PC-9 (cell line): Measurements from ENCODE around the gene ETV6. TPM values are rescaled to one million over a fixed set of nuclear protein-coding genes. Genes with fewer than 3 reads are reported as not detected.

Experiments
- BruUV-seq: library from RNA; stranded (reverse); fragments of 400-500 nt; replicated peaks from 2 replicates; lab custom pipeline; 2021; lab: Mats Ljungman, UMichigan
- CTCF ChIA-PET: fragments of 300-600 bp; sonication (Branson Sonifier 250); formaldehyde crosslinking; loops from one replicate; lab custom pipeline; 2022; ENCODE audit warnings: antibody characterized with exemption; lab: Charles Lee
- POLR2A ChIA-PET: fragments of 300-600 bp; sonication (Branson Sonifier 250); formaldehyde crosslinking; loops from one replicate; lab custom pipeline; 2022; ENCODE audit warnings: antibody characterized with exemption; ENCODE audit not compliant: unreplicated experiment; lab: Charles Lee
- DNase-seq, 2 experiments: peaks; one replicate each; pipeline versions ENCODE4 v3.0.0 to v3.0.0-alpha.2; 2015 to 2022; ENCODE audit warnings: mixed read lengths in 1 of 2
- H2AFZ ChIP-seq: fragments of 200-600 bp; sonication (generic); 2 replicates; pipeline ENCODE4 v1.8.1; 2017; ENCODE audit warnings: antibody characterized with exemption
- H3F3A ChIP-seq: fragments of 200-600 bp; sonication (generic); 2 replicates; pipeline ENCODE4 v1.8.1; 2017; ENCODE audit warnings: antibody characterized with exemption, mild to moderate bottlenecking, low read depth; ENCODE audit not compliant: insufficient read depth
- H3K27ac ChIP-seq: fragments of 200-600 bp; sonication (generic); 2 replicates; pipeline ENCODE4 v1.6.1; 2016; ENCODE audit warnings: mixed run types
- H3K27me3 ChIP-seq: fragments of 200-600 bp; sonication (generic); 2 replicates; pipeline ENCODE4 v1.6.1; 2016; ENCODE audit warnings: low read depth, mixed run types; ENCODE audit not compliant: insufficient read depth
- H3K36me3 ChIP-seq: fragments of 200-600 bp; sonication (generic); 2 replicates; pipeline ENCODE4 v1.6.1; 2016; ENCODE audit warnings: low read depth, mixed run types
- H3K4me1 ChIP-seq: fragments of 200-600 bp; sonication (generic); replicated peaks from 2 replicates; pipeline ENCODE4 v1.6.1; 2016; ENCODE audit warnings: mixed run types; ENCODE audit not compliant: insufficient read depth
- H3K4me2 ChIP-seq: fragments of 200-600 bp; sonication (generic); 2 replicates; pipeline ENCODE4 v1.6.1; 2017; ENCODE audit warnings: mixed run types
- H3K4me3 ChIP-seq: fragments of 200-600 bp; sonication (generic); 2 replicates; pipeline ENCODE4 v1.6.1; 2016; ENCODE audit warnings: mixed run types
- H3K79me2 ChIP-seq: fragments of 200-600 bp; sonication (generic); 2 replicates; pipeline ENCODE4 v1.6.1; 2017; ENCODE audit warnings: low read depth, mixed run types
- H3K9me2 ChIP-seq: fragments of 200-600 bp; sonication (generic); 2 replicates; pipeline ENCODE4 v1.8.1; 2017; ENCODE audit warnings: mild to moderate bottlenecking; ENCODE audit not compliant: insufficient read depth
- H3K9me3 ChIP-seq: fragments of 200-600 bp; sonication (generic); 2 replicates; pipeline ENCODE4 v1.8.1; 2016; ENCODE audit warnings: low read depth; ENCODE audit not compliant: insufficient read depth
- H4K20me1 ChIP-seq: fragments of 200-600 bp; sonication (generic); 2 replicates; pipeline ENCODE4 v1.8.1; 2017; ENCODE audit not compliant: insufficient read depth
- CTCF ChIP-seq: fragments of 200-600 bp; sonication (generic); conservative IDR thresholded peaks from 2 replicates; pipeline ENCODE4 v1.6.1; 2017; ENCODE audit warnings: mixed run types, antibody characterized with exemption, mild to moderate bottlenecking, moderate library complexity
- EZH2 ChIP-seq: fragments of 200-600 bp; sonication (generic); IDR thresholded peaks from 2 replicates; pipeline ENCODE4 v1.8.0; 2017; ENCODE audit warnings: antibody characterized with exemption, low read depth
- intact Hi-C: fragments of 100-400 bp; cut with micrococcal nuclease; formaldehyde crosslinking; loops from one replicate; pipeline ENCODE4 v1.10.0; 2022; ENCODE audit not compliant: unreplicated experiment
- total RNA-seq: library from RNA; stranded (reverse); gene quantifications from 2 replicates; pipeline ENCODE4 v1.2.3, GENCODE V29; 2021

The ETV6 gene
- total RNA-seq, 1 experiment from 2014 or later, result 62.8 TPM

- intact Hi-C loops, result no loop called here
- ChIA-PET POLR2A (interaction anchor here (0.6 kb wide), 1 partner anchor 77 kb away, joined by 4 read pairs; no protein-coding TSS in a partner anchor), CTCF (no interaction called here)
- Histone ChIP-seq H3K9me2 (no peaks in the 10 kb centered on the region), H3K27ac (no peak overlapping the region), H3K36me3 (no peaks in the 10 kb centered on the region), H2AFZ (no peak overlapping the region), H3F3A (no peaks in the 10 kb centered on the region), H4K20me1 (no peaks in the 10 kb centered on the region), H3K79me2 (no peaks in the 10 kb centered on the region), H3K27me3 (no peaks in the 10 kb centered on the region), H3K4me2 (no peak overlapping the region), H3K4me3 (no peak overlapping the region), H3K4me1 (no peaks in the 10 kb centered on the region), H3K9me3 (no peaks in the 10 kb centered on the region)
- TF ChIP-seq CTCF (no peak), EZH2 (no peak)
- no TSS peak for BruUV-seq
- DNase-seq, result no peak
Measured at GRCh38 chr12:11922361-11922760, 272.9 kb downstream of the ETV6 start.

GRCh38 chr12:11923067-11923466 is 273.6 kb downstream of the ETV6 start:
- H3K9me2 ChIP-seq, result no peaks in the 10 kb centered on the region
- no peaks in the 10 kb centered on the region for H4K20me1 ChIP-seq
- BruUV-seq, result no TSS peak
- no peaks in the 10 kb centered on the region for H3K36me3 ChIP-seq
- no peaks in the 10 kb centered on the region for H3F3A ChIP-seq
- H3K4me2 ChIP-seq, result no peak overlapping the region
- TF ChIP-seq EZH2, result no peak
- TF ChIP-seq CTCF, result no peak
- H3K79me2 ChIP-seq, result no peaks in the 10 kb centered on the region
- no peak overlapping the region for H2AFZ ChIP-seq
- no peak overlapping the region for H3K4me3 ChIP-seq
- no peak for DNase-seq
- H3K4me1 ChIP-seq, result no peaks in the 10 kb centered on the region
- no peaks in the 10 kb centered on the region for H3K9me3 ChIP-seq
- ChIA-PET CTCF (no interaction called here), POLR2A (interaction anchor here (0.6 kb wide), 1 partner anchor 76 kb away, joined by 4 read pairs; no protein-coding TSS in a partner anchor)
- H3K27ac ChIP-seq, result no peak overlapping the region
- H3K27me3 ChIP-seq, result no peaks in the 10 kb centered on the region
- intact Hi-C loops, result no loop called here

- ChIA-PET POLR2A (no interaction called here), CTCF (no interaction called here)
- intact Hi-C loops, result no loop called here
- Histone ChIP-seq H3K9me2 (no peaks in the 10 kb centered on the region), H3K27me3 (no peaks in the 10 kb centered on the region), H3F3A (no peaks in the 10 kb centered on the region), H4K20me1 (no peaks in the 10 kb centered on the region), H3K4me3 (no peak overlapping the region), H3K4me1 (no peaks in the 10 kb centered on the region), H3K79me2 (no peaks in the 10 kb centered on the region), H3K36me3 (no peaks in the 10 kb centered on the region), H2AFZ (no peak overlapping the region), H3K9me3 (no peaks in the 10 kb centered on the region), H3K4me2 (no peak overlapping the region), H3K27ac (no peak overlapping the region)
- no peak for TF ChIP-seq EZH2
- no peak for TF ChIP-seq CTCF
- DNase-seq, result no peak
- BruUV-seq, result no TSS peak
Measured at GRCh38 chr12:11927286-11927935, 277.9 kb downstream of the ETV6 start.
